Neuronal stem cell (in vitro differentiated cells): ENCODE measurements around the gene LPIN1.

Source experiments
- DNase-seq: peaks from one replicate; pipeline ENCODE4 v3.0.0-alpha.2; 2013; ENCODE audit warnings: low spot score
- H2AFZ ChIP-seq: one replicate; pipeline ENCODE4 v1.6.1; 2013; ENCODE audit warnings: mild to moderate bottlenecking, low read length, inconsistent platforms
- H2AK5ac ChIP-seq: 2 replicates; pipeline ENCODE4 v1.6.1; 2013; ENCODE audit warnings: low read depth, mild to moderate bottlenecking, inconsistent platforms, low read length, moderate library complexity, mixed read lengths
- H2BK120ac ChIP-seq: 2 replicates; pipeline ENCODE4 v1.6.1; 2013; ENCODE audit warnings: low read depth, mild to moderate bottlenecking, inconsistent platforms, low read length, moderate library complexity, mixed read lengths
- H2BK12ac ChIP-seq: one replicate; pipeline ENCODE4 v1.6.1; 2013; ENCODE audit warnings: low read length, inconsistent platforms
- H2BK15ac ChIP-seq: 2 replicates; pipeline ENCODE4 v1.6.1; 2013; ENCODE audit warnings: mild to moderate bottlenecking, low read length, inconsistent platforms, mixed read lengths
- H2BK5ac ChIP-seq: one replicate; pipeline ENCODE4 v1.6.1; 2013; ENCODE audit warnings: inconsistent platforms, mild to moderate bottlenecking, low read length, moderate library complexity
- H3K14ac ChIP-seq: one replicate; pipeline ENCODE4 v1.6.1; 2013; ENCODE audit warnings: low read length, inconsistent platforms
- H3K18ac ChIP-seq: 2 replicates; pipeline ENCODE4 v1.6.1; 2013; ENCODE audit warnings: low read length, inconsistent platforms
- H3K23ac ChIP-seq: 2 replicates; pipeline ENCODE4 v1.6.1; 2013; ENCODE audit warnings: low read depth, mild to moderate bottlenecking, mixed read lengths, low read length, inconsistent platforms; ENCODE audit not compliant: poor library complexity
- H3K27ac ChIP-seq: replicated peaks from 3 replicates; pipeline ENCODE4 v1.5.1; 2013; ENCODE audit warnings: low read length, inconsistent platforms
- H3K27me3 ChIP-seq, 3 experiments: 2 replicates each; pipeline ENCODE4 v1.6.1; 2013; ENCODE audit warnings: low read length in 3 of 3, mild to moderate bottlenecking in 2 of 3, inconsistent platforms in 1 of 3, low read depth in 1 of 3, mixed read lengths in 1 of 3, moderate library complexity in 1 of 3; ENCODE audit not compliant: control insufficient read depth in 3 of 3, insufficient read depth in 3 of 3
- H3K36me3 ChIP-seq, 2 donors: replicated peaks in 1 of 2; 2 replicates each; pipeline ENCODE4 v1.6.1; 2013; ENCODE audit warnings: low read length in 2 of 2; ENCODE audit not compliant: control insufficient read depth in 2 of 2, insufficient read depth in 2 of 2
- H3K4ac ChIP-seq: 2 replicates; pipeline ENCODE4 v1.6.1; 2013; ENCODE audit warnings: inconsistent platforms, mild to moderate bottlenecking, low read length, moderate library complexity
- H3K4me1 ChIP-seq, 2 donors: 1 replicate in 1 of 2; 2 replicates in 1 of 2; pipeline ENCODE4 v1.6.1; 2013; ENCODE audit warnings: low read length in 2 of 2, low read depth in 1 of 2; ENCODE audit not compliant: control insufficient read depth in 2 of 2, insufficient read depth in 1 of 2
- H3K4me2 ChIP-seq: one replicate; pipeline ENCODE4 v1.6.1; 2013; ENCODE audit warnings: mild to moderate bottlenecking, low read length, inconsistent platforms; ENCODE audit not compliant: insufficient read depth, poor library complexity, severe bottlenecking
- H3K4me3 ChIP-seq, 2 donors: 2 replicates each; pipeline ENCODE4 v1.5.1; 2013; ENCODE audit warnings: low read length in 2 of 2, mild to moderate bottlenecking in 2 of 2, inconsistent platforms in 1 of 2, moderate library complexity in 1 of 2
- H3K79me1 ChIP-seq: one replicate; pipeline ENCODE4 v1.6.1; 2013; ENCODE audit warnings: low read depth, mild to moderate bottlenecking, inconsistent platforms, low read length, moderate library complexity
- H3K9ac ChIP-seq: one replicate; pipeline ENCODE4 v1.6.1; 2013; ENCODE audit warnings: mild to moderate bottlenecking, low read depth, low read length, inconsistent platforms; ENCODE audit not compliant: poor library complexity
- H3K9me3 ChIP-seq, 2 donors: replicated peaks in 1 of 2; 2 replicates each; pipeline versions ENCODE3 to v1.6.1; 2013; ENCODE audit warnings: low read length in 2 of 2, mild to moderate bottlenecking in 2 of 2, inconsistent platforms in 1 of 2, low read depth in 1 of 2, mixed read lengths in 1 of 2, moderate library complexity in 1 of 2; ENCODE audit not compliant: control insufficient read depth in 2 of 2, insufficient read depth in 1 of 2
- H4K8ac ChIP-seq: one replicate; pipeline ENCODE4 v1.6.1; 2013; ENCODE audit warnings: low read depth, mild to moderate bottlenecking, inconsistent platforms, low read length, moderate library complexity
- H4K91ac ChIP-seq: one replicate; pipeline ENCODE4 v1.6.1; 2013; ENCODE audit warnings: low read length, low read depth, mild to moderate bottlenecking, inconsistent platforms; ENCODE audit not compliant: poor library complexity
- WGBS, 2 donors: extraction: QIAGEN DNeasy Blood & Tissue Kit; methylation state at CpG; one replicate each; pipeline ENCODE4 v1.1.7; 2013; ENCODE audit warnings: missing lambda C conversion rate in 2 of 2, mixed read lengths in 1 of 2; ENCODE audit not compliant: insufficient read length in 2 of 2, insufficient replicate concordance in 1 of 2; ENCODE audit errors: extremely low coverage in 2 of 2; 5-methylcytosine and 5-hydroxymethylcytosine counted together

Gene LPIN1

DNA sequence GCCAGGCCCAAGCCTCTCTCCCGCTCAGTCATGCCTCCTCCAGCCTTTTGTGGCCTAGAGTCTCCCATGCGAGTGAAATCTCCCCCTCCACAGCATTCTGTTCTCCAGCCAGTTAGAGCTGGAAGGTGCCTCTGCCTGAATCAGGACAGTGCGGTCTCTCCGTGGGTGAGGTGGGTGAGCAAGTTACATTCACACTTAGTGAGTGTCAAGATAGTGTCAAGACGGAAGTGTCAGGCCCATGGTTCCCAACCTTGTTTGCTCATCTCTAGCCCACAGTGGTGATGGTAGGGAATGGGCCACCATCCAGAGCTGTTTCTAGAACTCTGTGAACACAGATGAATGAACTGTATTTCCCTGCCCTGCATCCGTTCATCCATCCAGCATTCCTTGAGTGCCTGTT lies 59.5 kb downstream of the LPIN1 start:
- Histone ChIP-seq H3K27ac (no peak overlapping the region), H3K23ac (no peak overlapping the region), H3K4me1 (no peaks in the 10 kb centered on the region), H3K36me3 (peaks cover 43 to 90% of the 10 kb centered on the region in 2 donors), H3K4me2 (no peak overlapping the region), H3K79me1 (peaks cover 2% of the 10 kb centered on the region), H2BK15ac (no peak overlapping the region), H3K9me3 (peaks cover 0 to 3% of the 10 kb centered on the region in 2 donors), H2BK12ac (no peak overlapping the region), H2BK5ac (no peak overlapping the region), H3K18ac (no peak overlapping the region), H3K4me3 (no peak overlapping the region), H2BK120ac (no peak overlapping the region), H3K9ac (peak overlapping the region; percentile 24), H2AK5ac (no peak overlapping the region), H2AFZ (no peak overlapping the region), H3K4ac (no peak overlapping the region), H3K27me3 (no peaks in the 10 kb centered on the region), H4K91ac (no peak overlapping the region), H3K14ac (no peak overlapping the region), H4K8ac (no peak overlapping the region)
- no CpG with 5 or more reads among the region's 6 CpGs for WGBS, 2 donors
- no peak for DNase-seq

- Histone ChIP-seq H2BK15ac (no peak overlapping the region), H3K14ac (no peak overlapping the region), H4K8ac (no peak overlapping the region), H3K4me1 (no peaks in the 10 kb centered on the region), H2BK5ac (no peak overlapping the region), H2BK12ac (no peak overlapping the region), H3K4me3 (peak overlapping the region in 1 of 2 donors; percentile 22), H3K23ac (no peak overlapping the region), H3K9me3 (peaks cover 0 to 3% of the 10 kb centered on the region in 2 donors), H3K4ac (no peak overlapping the region), H4K91ac (no peak overlapping the region), H3K18ac (no peak overlapping the region), H3K27me3 (no peaks in the 10 kb centered on the region), H2BK120ac (no peak overlapping the region), H3K4me2 (no peak overlapping the region), H2AK5ac (no peak overlapping the region), H3K36me3 (peaks cover 49 to 87% of the 10 kb centered on the region in 2 donors), H3K79me1 (peaks cover 2% of the 10 kb centered on the region), H2AFZ (no peak overlapping the region), H3K9ac (no peak overlapping the region), H3K27ac (no peak overlapping the region)
- no peak for DNase-seq
- no CpG with 5 or more reads among the region's 11 CpGs for WGBS, 2 donors
These were observed 61.0 kb downstream of the LPIN1 start for GRCh38 chr2:11807156-11808015.

GRCh38 chr2:11808016-11808400 lies 61.6 kb downstream of the LPIN1 start:
- no peak overlapping the region for H4K8ac ChIP-seq
- no peak overlapping the region for H3K18ac ChIP-seq
- no peak overlapping the region for H3K4ac ChIP-seq
- H2BK120ac ChIP-seq: no peak overlapping the region
- H3K9ac ChIP-seq: no peak overlapping the region
- H2BK5ac ChIP-seq: no peak overlapping the region
- peaks cover 52 to 85% of the 10 kb centered on the region in 2 donors for H3K36me3 ChIP-seq
- H3K4me2 ChIP-seq: no peak overlapping the region
- H3K9me3 ChIP-seq: peaks cover 0 to 3% of the 10 kb centered on the region in 2 donors
- H2BK15ac ChIP-seq: no peak overlapping the region
- H4K91ac ChIP-seq: no peak overlapping the region
- H2AK5ac ChIP-seq: no peak overlapping the region
- no CpG with 5 or more reads among the region's 8 CpGs for WGBS, 2 donors
- DNase-seq: no peak
- H3K79me1 ChIP-seq: no peaks in the 10 kb centered on the region
- no peak overlapping the region for H2BK12ac ChIP-seq
- H3K4me1 ChIP-seq: no peaks in the 10 kb centered on the region
- no peaks in the 10 kb centered on the region for H3K27me3 ChIP-seq
- H3K23ac ChIP-seq: no peak overlapping the region
- no peak overlapping the region for H3K14ac ChIP-seq
- no peak overlapping the region for H2AFZ ChIP-seq
- H3K27ac ChIP-seq: no peak overlapping the region
- H3K4me3 ChIP-seq: no peak overlapping the region

- Histone ChIP-seq H3K18ac (no peak overlapping the region), H3K9me3 (peaks cover 0 to 3% of the 10 kb centered on the region in 2 donors), H3K4ac (no peak overlapping the region), H2BK5ac (no peak overlapping the region), H3K4me3 (no peak overlapping the region), H3K79me1 (no peaks in the 10 kb centered on the region), H3K27ac (no peak overlapping the region), H2AFZ (no peak overlapping the region), H2BK15ac (no peak overlapping the region), H3K27me3 (no peaks in the 10 kb centered on the region), H2BK12ac (no peak overlapping the region), H3K4me2 (no peak overlapping the region), H3K36me3 (peaks cover 40 to 76% of the 10 kb centered on the region in 2 donors), H3K14ac (no peak overlapping the region), H3K23ac (no peak overlapping the region), H2BK120ac (no peak overlapping the region), H2AK5ac (no peak overlapping the region), H4K8ac (no peak overlapping the region), H3K9ac (no peak overlapping the region), H4K91ac (no peak overlapping the region), H3K4me1 (no peaks in the 10 kb centered on the region)
- DNase-seq: no peak
- no CpG with 5 or more reads among the region's 12 CpGs for WGBS, 2 donors
These were observed 63.3 kb downstream of the LPIN1 start for GRCh38 chr2:11809586-11810236.
